Measurements from ENCODE around the gene FUBP3.

- TF ChIP-seq CTCF (IDR thresholded peaks at IDR 0.05; ENCODE audit: low read depth, low read length): no peak
- no peak for TF ChIP-seq EZH2phosphoT487 (IDR thresholded peaks at IDR 0.05; ENCODE audit: low read depth)
Observed at GRCh38 chr9:130627896-130628792, 48.8 kb downstream of the FUBP3 start.
